ENCODE results near the gene CR1.
"Not testable (repeated sequence)": the region's sequence is repeated elsewhere in the genome, so short reads cannot be mapped to it uniquely, and the experiment has no call there.

CR1 gene

GRCh38 chr1:207646171-207646570, 150.2 kb downstream of the CR1 start:
- DNase-seq = no peak

- DNase-seq = no peak
Measured at GRCh38 chr1:207646944-207647579, 151.1 kb downstream of the CR1 start.

- no peak for DNase-seq
Measured at GRCh38 chr1:207647671-207648333, 151.8 kb downstream of the CR1 start.

- DNase-seq = no peak
Measured at GRCh38 chr1:207648334-207649209, 152.6 kb downstream of the CR1 start.

GRCh38 chr1:207649210-207649753, 153.3 kb downstream of the CR1 start:
- no peak for DNase-seq

GRCh38 chr1:207649865-207650580, 154.1 kb downstream of the CR1 start:
- no peak for DNase-seq

- DNase-seq = no peak
Measured at GRCh38 chr1:207651583-207651982, 155.6 kb downstream of the CR1 start.

- DNase-seq = no peak
Measured at GRCh38 chr1:207654320-207654719, 158.4 kb downstream of the CR1 start.

- no peak for DNase-seq
Measured at GRCh38 chr1:207658408-207658807, 162.5 kb downstream of the CR1 start.

GRCh38 chr1:207658904-207659485, 163.0 kb downstream of the CR1 start:
- DNase-seq = no peak

- no peak for DNase-seq
Measured at GRCh38 chr1:207659545-207660153, 163.7 kb downstream of the CR1 start.

- DNase-seq = not testable (repeated sequence)
Measured at GRCh38 chr1:207661420-207661819, 165.5 kb downstream of the CR1 start.

- no peak for DNase-seq
Measured at GRCh38 chr1:207666342-207666741, 170.4 kb downstream of the CR1 start.

GRCh38 chr1:207669528-207670009, 173.6 kb downstream of the CR1 start:
- DNase-seq = no peak

- no peak for DNase-seq
Measured at GRCh38 chr1:207670192-207670591, 174.2 kb downstream of the CR1 start.

- no peak for DNase-seq
Measured at GRCh38 chr1:207670997-207671396, 175.0 kb downstream of the CR1 start.

GRCh38 chr1:207672522-207673130, 176.7 kb downstream of the CR1 start:
- peak; percentile 59 for DNase-seq

GRCh38 chr1:207673399-207673798, 177.4 kb downstream of the CR1 start:
- no peak for DNase-seq

- DNase-seq = no peak
Measured at GRCh38 chr1:207676153-207676552, 180.2 kb downstream of the CR1 start.

GRCh38 chr1:207680590-207681388, 184.8 kb downstream of the CR1 start:
- peak; percentile 57 for DNase-seq
